WTC11 (cell line): Measurements from ENCODE around the gene NEK4. TPM values are rescaled to one million over a fixed set of nuclear protein-coding genes. Genes with fewer than 3 reads are reported as not detected.
"Not testable (repeated sequence)": the region's sequence is repeated elsewhere in the genome, so short reads cannot be mapped to it uniquely, and the experiment has no call there.

Source experiments
- ATAC-seq: fragments of 200-7000 bp; cut with Tn5 transposase; 2 replicates; pipeline ENCODE4 v1.10.0; 2021; ENCODE audit warnings: mild to moderate bottlenecking, moderate library complexity
- CTCF ChIA-PET: fragments of 300-600 bp; sonication (Branson Sonifier 250); formaldehyde crosslinking; loops from one replicate; lab custom pipeline; 2021; ENCODE audit warnings: antibody characterized with exemption; lab: Charles Lee
- POLR2A ChIA-PET: fragments of 350-600 bp; sonication (Branson Sonifier 250); formaldehyde crosslinking; loops from one replicate; lab custom pipeline; 2021; ENCODE audit warnings: antibody characterized with exemption; lab: Charles Lee
- DNase-seq: peaks from one replicate; pipeline ENCODE4 v3.0.0; 2021; ENCODE audit warnings: low spot score
- H3K27ac Mint-ChIP-seq: 2 replicates; pipeline ENCODE4 v1.8.0; 2021; ENCODE audit warnings: mixed read lengths
- H3K27me3 Mint-ChIP-seq: 2 replicates; pipeline ENCODE4 v1.8.0; 2021; ENCODE audit warnings: low read depth, mild to moderate bottlenecking, moderate library complexity, mixed read lengths
- H3K36me3 Mint-ChIP-seq: 2 replicates; pipeline ENCODE4 v1.8.0; 2021; ENCODE audit warnings: mixed read lengths
- H3K4me1 Mint-ChIP-seq: 2 replicates; pipeline ENCODE4 v1.8.0; 2022; ENCODE audit warnings: mixed read lengths
- H3K4me3 Mint-ChIP-seq: 2 replicates; pipeline ENCODE4 v1.8.0; 2021; ENCODE audit warnings: mild to moderate bottlenecking, moderate library complexity, mixed read lengths
- H3K9me3 Mint-ChIP-seq: 2 replicates; pipeline ENCODE4 v1.8.0; 2021; ENCODE audit warnings: mixed read lengths
- ATF1 ChIP-seq: sonication (generic); formaldehyde crosslinking; IDR thresholded peaks from 2 replicates; pipeline ENCODE4 v1.8.1; 2023; ENCODE audit warnings: mild to moderate bottlenecking, moderate library complexity, missing genetic modification reagents
- GTF2I ChIP-seq: fragments of 250-450 bp; sonication (Bioruptor Pico); conservative IDR thresholded peaks from 2 replicates; pipeline ENCODE4 v1.4.0; 2021; ENCODE audit warnings: mild to moderate bottlenecking
- IRF2 ChIP-seq: sonication (generic); formaldehyde crosslinking; IDR thresholded peaks from 2 replicates; pipeline ENCODE4 v1.8.0; 2022; ENCODE audit warnings: low read depth, missing genetic modification reagents, borderline replicate concordance
- KAT7 ChIP-seq: sonication (generic); formaldehyde crosslinking; IDR thresholded peaks from 2 replicates; pipeline ENCODE4 v1.8.1; 2023; ENCODE audit warnings: missing genetic modification reagents, mild to moderate bottlenecking, borderline replicate concordance
- NFYB ChIP-seq: sonication (generic); formaldehyde crosslinking; conservative IDR thresholded peaks from 2 replicates; pipeline ENCODE4 v1.8.0; 2022; ENCODE audit warnings: low read depth, missing genetic modification reagents
- ZNF121 ChIP-seq: sonication (generic); formaldehyde crosslinking; IDR thresholded peaks from 2 replicates; pipeline ENCODE4 v1.8.0; 2023; ENCODE audit warnings: missing genetic modification reagents
- ZNF263 ChIP-seq: sonication (generic); formaldehyde crosslinking; IDR thresholded peaks from 2 replicates; pipeline ENCODE4 v1.8.1; 2022; ENCODE audit warnings: low read depth, mild to moderate bottlenecking, moderate library complexity, missing genetic modification reagents
- total RNA-seq: library from RNA; stranded (reverse); gene quantifications from 3 replicates; pipeline ENCODE4 v1.2.3, GENCODE V29; 2021
- TF ChIP-seq, protein P1 (sequence below): sonication (generic); formaldehyde crosslinking; IDR thresholded peaks from 2 replicates; pipeline ENCODE4 v1.8.0; 2023; ENCODE audit warnings: missing genetic modification reagents, mild to moderate bottlenecking, borderline replicate concordance
- TF ChIP-seq, protein P2 (sequence below): sonication (generic); formaldehyde crosslinking; IDR thresholded peaks from 2 replicates; pipeline ENCODE4 v1.8.1; 2022; ENCODE audit warnings: mild to moderate bottlenecking, missing genetic modification reagents, moderate library complexity, borderline replicate concordance
- TF ChIP-seq, protein P3 (sequence below): sonication (generic); formaldehyde crosslinking; conservative IDR thresholded peaks from 2 replicates; pipeline ENCODE4 v1.8.1; 2023; ENCODE audit warnings: mild to moderate bottlenecking, low read depth, missing genetic modification reagents, moderate library complexity
- TF ChIP-seq, protein P4 (sequence below): fragments of 250-450 bp; sonication (Bioruptor Pico); IDR thresholded peaks from 2 replicates; pipeline ENCODE4 v1.9.0; 2021; ENCODE audit warnings: mild to moderate bottlenecking
- TF ChIP-seq, protein P5 (sequence below): sonication (generic); formaldehyde crosslinking; IDR thresholded peaks from 2 replicates; pipeline ENCODE4 v1.8.0; 2022; ENCODE audit warnings: mild to moderate bottlenecking, missing genetic modification reagents
- TF ChIP-seq, protein P6 (sequence below): sonication (generic); formaldehyde crosslinking; IDR thresholded peaks from 2 replicates; pipeline ENCODE4 v1.8.1; 2022; ENCODE audit warnings: missing genetic modification reagents, borderline replicate concordance

The NEK4 gene
- total RNA-seq, 1 experiment from 2014 or later: 31.4 TPM

DNA sequence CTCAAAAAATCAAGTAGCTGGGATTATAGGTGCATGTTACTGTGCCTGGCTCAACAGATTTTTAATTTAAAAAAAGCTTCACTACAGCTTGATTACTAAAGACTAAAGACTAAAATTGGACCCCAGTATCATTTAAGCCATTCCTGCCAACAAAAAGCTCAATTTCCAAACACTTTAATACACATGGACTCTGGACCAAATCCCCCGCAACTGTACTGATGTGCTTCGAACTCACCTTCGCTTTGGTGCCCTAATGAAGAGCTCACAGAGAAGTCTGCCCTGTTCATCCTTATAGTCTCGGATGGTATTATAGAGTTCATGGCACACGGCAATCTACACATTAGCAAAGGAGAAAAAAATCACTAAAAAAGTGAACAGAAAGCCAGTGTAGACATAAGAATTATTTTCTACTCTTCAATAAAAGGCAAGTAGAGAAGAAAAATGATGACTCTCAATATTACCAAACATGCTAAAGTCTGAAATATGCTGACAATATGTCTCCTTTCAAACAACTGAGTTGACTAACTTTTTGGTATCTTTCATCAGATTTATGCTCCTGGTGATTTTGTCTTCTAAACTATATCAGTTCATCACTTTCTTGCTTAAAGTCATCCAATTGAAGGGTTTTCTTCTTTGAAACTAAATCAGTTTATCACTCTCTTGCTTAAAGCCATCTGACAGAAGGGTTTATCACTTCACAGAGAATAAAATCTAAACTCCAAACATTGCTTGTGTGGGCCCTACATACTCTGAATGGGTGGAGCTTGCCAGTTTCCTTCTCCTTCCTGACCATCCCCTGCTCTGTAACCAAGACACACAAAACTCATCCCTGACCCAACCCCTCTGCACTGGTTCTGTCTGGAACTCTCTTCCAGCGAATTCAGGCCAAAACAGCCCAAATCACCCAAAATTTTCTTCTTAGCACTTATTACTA is 92.2 kb downstream of the NEK4 start:
- CTCF ChIA-PET: no interaction called here
- POLR2A ChIA-PET: no interaction called here

DNA sequence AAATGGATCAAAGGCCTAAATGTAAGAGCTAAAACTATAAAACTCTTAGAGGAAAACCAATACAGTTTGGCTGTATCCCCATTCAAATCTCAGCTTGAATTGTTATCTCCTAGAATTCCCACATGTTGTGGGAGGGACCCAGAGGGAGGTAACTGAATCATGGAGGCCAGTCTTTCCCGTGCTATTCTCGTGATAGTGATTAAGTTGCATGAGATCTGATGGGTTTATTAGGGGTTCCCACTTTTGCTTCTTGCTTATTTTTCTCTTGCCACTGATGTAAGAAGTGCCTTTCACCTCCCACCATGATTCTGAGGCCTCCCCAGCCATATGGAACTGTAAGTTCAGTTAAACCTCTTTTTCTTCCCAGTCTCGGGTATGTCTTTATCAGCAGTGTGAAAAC is 94.5 kb downstream of the NEK4 start:
- H3K4me3 Mint-ChIP-seq, H3K27ac Mint-ChIP-seq, H3K27me3 Mint-ChIP-seq, DNase-seq, POLR2A ChIA-PET, ATAC-seq, H3K9me3 Mint-ChIP-seq, H3K4me1 Mint-ChIP-seq: not testable (repeated sequence)
- H3K36me3 Mint-ChIP-seq: peaks cover 39% of the 10 kb centered on the region
- CTCF ChIA-PET: interaction anchor here (0.7 kb wide), 1 partner anchor 208 kb away, joined by 3 read pairs; no protein-coding TSS in a partner anchor

More for the DNA sequence above, 92.2 kb downstream of the NEK4 start:
- peaks cover 29% of the 10 kb centered on the region for H3K36me3 Mint-ChIP-seq
- H3K4me1 Mint-ChIP-seq: peaks cover 5% of the 10 kb centered on the region
- H3K4me3 Mint-ChIP-seq: no peak overlapping the region
- DNase-seq (no peak), ATAC-seq (no peak)
- no peaks in the 10 kb centered on the region for H3K27me3 Mint-ChIP-seq
- no peaks in the 10 kb centered on the region for H3K9me3 Mint-ChIP-seq
- TF ChIP-seq, protein P1, sequence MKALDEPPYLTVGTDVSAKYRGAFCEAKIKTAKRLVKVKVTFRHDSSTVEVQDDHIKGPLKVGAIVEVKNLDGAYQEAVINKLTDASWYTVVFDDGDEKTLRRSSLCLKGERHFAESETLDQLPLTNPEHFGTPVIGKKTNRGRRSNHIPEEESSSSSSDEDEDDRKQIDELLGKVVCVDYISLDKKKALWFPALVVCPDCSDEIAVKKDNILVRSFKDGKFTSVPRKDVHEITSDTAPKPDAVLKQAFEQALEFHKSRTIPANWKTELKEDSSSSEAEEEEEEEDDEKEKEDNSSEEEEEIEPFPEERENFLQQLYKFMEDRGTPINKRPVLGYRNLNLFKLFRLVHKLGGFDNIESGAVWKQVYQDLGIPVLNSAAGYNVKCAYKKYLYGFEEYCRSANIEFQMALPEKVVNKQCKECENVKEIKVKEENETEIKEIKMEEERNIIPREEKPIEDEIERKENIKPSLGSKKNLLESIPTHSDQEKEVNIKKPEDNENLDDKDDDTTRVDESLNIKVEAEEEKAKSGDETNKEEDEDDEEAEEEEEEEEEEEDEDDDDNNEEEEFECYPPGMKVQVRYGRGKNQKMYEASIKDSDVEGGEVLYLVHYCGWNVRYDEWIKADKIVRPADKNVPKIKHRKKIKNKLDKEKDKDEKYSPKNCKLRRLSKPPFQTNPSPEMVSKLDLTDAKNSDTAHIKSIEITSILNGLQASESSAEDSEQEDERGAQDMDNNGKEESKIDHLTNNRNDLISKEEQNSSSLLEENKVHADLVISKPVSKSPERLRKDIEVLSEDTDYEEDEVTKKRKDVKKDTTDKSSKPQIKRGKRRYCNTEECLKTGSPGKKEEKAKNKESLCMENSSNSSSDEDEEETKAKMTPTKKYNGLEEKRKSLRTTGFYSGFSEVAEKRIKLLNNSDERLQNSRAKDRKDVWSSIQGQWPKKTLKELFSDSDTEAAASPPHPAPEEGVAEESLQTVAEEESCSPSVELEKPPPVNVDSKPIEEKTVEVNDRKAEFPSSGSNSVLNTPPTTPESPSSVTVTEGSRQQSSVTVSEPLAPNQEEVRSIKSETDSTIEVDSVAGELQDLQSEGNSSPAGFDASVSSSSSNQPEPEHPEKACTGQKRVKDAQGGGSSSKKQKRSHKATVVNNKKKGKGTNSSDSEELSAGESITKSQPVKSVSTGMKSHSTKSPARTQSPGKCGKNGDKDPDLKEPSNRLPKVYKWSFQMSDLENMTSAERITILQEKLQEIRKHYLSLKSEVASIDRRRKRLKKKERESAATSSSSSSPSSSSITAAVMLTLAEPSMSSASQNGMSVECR (CRISPR knock-in tag): no peak
- TF ChIP-seq, protein P2, sequence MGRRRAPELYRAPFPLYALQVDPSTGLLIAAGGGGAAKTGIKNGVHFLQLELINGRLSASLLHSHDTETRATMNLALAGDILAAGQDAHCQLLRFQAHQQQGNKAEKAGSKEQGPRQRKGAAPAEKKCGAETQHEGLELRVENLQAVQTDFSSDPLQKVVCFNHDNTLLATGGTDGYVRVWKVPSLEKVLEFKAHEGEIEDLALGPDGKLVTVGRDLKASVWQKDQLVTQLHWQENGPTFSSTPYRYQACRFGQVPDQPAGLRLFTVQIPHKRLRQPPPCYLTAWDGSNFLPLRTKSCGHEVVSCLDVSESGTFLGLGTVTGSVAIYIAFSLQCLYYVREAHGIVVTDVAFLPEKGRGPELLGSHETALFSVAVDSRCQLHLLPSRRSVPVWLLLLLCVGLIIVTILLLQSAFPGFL (CRISPR knock-in tag): no peak
- TF ChIP-seq ATF1 (CRISPR knock-in tag): no peak
- TF ChIP-seq KAT7 (CRISPR knock-in tag): no peak
- TF ChIP-seq, protein P3, sequence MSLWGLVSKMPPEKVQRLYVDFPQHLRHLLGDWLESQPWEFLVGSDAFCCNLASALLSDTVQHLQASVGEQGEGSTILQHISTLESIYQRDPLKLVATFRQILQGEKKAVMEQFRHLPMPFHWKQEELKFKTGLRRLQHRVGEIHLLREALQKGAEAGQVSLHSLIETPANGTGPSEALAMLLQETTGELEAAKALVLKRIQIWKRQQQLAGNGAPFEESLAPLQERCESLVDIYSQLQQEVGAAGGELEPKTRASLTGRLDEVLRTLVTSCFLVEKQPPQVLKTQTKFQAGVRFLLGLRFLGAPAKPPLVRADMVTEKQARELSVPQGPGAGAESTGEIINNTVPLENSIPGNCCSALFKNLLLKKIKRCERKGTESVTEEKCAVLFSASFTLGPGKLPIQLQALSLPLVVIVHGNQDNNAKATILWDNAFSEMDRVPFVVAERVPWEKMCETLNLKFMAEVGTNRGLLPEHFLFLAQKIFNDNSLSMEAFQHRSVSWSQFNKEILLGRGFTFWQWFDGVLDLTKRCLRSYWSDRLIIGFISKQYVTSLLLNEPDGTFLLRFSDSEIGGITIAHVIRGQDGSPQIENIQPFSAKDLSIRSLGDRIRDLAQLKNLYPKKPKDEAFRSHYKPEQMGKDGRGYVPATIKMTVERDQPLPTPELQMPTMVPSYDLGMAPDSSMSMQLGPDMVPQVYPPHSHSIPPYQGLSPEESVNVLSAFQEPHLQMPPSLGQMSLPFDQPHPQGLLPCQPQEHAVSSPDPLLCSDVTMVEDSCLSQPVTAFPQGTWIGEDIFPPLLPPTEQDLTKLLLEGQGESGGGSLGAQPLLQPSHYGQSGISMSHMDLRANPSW: no peak
- TF ChIP-seq, protein P4, sequence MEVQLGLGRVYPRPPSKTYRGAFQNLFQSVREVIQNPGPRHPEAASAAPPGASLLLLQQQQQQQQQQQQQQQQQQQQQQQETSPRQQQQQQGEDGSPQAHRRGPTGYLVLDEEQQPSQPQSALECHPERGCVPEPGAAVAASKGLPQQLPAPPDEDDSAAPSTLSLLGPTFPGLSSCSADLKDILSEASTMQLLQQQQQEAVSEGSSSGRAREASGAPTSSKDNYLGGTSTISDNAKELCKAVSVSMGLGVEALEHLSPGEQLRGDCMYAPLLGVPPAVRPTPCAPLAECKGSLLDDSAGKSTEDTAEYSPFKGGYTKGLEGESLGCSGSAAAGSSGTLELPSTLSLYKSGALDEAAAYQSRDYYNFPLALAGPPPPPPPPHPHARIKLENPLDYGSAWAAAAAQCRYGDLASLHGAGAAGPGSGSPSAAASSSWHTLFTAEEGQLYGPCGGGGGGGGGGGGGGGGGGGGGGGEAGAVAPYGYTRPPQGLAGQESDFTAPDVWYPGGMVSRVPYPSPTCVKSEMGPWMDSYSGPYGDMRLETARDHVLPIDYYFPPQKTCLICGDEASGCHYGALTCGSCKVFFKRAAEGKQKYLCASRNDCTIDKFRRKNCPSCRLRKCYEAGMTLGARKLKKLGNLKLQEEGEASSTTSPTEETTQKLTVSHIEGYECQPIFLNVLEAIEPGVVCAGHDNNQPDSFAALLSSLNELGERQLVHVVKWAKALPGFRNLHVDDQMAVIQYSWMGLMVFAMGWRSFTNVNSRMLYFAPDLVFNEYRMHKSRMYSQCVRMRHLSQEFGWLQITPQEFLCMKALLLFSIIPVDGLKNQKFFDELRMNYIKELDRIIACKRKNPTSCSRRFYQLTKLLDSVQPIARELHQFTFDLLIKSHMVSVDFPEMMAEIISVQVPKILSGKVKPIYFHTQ (CRISPR knock-in tag): no peak
- no peak for TF ChIP-seq GTF2I (CRISPR knock-in tag)
- no peak for TF ChIP-seq ZNF121
- TF ChIP-seq, protein P5, sequence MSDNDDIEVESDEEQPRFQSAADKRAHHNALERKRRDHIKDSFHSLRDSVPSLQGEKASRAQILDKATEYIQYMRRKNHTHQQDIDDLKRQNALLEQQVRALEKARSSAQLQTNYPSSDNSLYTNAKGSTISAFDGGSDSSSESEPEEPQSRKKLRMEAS (CRISPR knock-in tag): no peak
- TF ChIP-seq IRF2 (CRISPR knock-in tag): no peak
- no peak for TF ChIP-seq NFYB
- no peak for TF ChIP-seq ZNF263
- TF ChIP-seq, protein P6, sequence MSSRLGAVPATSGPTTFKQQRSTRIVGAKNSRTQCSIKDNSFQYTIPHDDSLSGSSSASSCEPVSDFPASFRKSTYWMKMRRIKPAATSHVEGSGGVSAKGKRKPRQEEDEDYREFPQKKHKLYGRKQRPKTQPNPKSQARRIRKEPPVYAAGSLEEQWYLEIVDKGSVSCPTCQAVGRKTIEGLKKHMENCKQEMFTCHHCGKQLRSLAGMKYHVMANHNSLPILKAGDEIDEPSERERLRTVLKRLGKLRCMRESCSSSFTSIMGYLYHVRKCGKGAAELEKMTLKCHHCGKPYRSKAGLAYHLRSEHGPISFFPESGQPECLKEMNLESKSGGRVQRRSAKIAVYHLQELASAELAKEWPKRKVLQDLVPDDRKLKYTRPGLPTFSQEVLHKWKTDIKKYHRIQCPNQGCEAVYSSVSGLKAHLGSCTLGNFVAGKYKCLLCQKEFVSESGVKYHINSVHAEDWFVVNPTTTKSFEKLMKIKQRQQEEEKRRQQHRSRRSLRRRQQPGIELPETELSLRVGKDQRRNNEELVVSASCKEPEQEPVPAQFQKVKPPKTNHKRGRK (CRISPR knock-in tag): no peak
- peak overlapping the region; percentile 28; the same call in 1 of the 2 replicates for H3K27ac Mint-ChIP-seq
